Measurements from ENCODE around the gene HDLBP. TPM values are rescaled to one million over a fixed set of nuclear protein-coding genes. Genes with fewer than 3 reads are reported as not detected.

The HDLBP gene
- total and polyA plus RNA-seq, 10 of the 15 experiments (the other 5 are each of a cell fraction or from before 2014, with no cell fraction given) = 19.5 to 383 (median 249) TPM

DNA sequence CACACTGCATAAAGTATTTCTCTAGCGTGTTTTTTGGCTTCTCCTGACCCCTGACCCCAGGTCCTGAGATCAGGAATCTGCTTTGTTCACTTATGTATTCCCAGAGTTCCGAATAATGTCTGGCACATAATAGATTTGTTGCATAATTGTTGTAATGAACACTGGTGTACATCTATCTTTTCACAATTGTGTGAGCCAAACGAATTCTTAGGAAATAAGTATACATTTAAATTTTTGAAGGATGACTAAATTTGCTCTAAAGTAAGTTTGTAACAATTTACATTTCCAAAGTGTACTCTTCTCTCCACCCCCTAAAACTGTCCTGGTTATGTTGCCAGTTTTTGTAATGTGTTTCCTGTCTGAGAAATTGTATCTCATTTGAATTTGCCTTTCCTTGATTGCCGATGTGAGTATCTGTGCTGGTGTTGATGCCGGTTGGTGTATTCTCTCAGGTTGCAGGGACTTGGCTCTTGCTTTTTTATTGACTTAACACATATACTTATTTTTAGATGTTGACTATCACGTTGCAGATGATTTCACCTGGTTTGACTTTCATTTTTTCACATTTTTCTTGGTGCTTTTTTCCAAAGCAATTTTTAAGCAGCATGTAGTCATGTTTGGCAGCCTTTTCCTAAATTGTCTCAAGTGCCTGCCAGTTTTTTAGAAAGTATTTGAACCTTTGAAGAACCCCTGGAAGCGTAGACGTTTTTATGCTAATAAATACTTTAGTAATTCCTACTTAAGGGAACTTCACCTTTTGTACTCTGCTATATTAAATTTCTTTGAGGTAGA, 24.6 kb upstream of the HDLBP start:
- BruUV-seq (replicated peaks) = no TSS peak
- no peaks in the 10 kb centered on the region for H3K9me3 ChIP-seq (replicated peaks; ENCODE audit: control insufficient read depth, insufficient read depth, low read length)
- no peak overlapping the region for H3K4me3 ChIP-seq
- H2AFZ ChIP-seq (ENCODE audit: control insufficient read depth, low read depth, low read length) = no peak overlapping the region
- H4K20me1 ChIP-seq (ENCODE audit: control insufficient read depth, insufficient read depth) = peaks cover 2% of the 10 kb centered on the region; the same call in 1 of the 2 replicates
- ATAC-seq (no peak), FAIRE-seq (no peak), DNase-seq (ENCODE audit: low read depth, low spot score) (no peak)
- H3K4me2 ChIP-seq (ENCODE audit: control insufficient read depth, insufficient read depth) = no peak overlapping the region
- no peaks in the 10 kb centered on the region for H3K27me3 ChIP-seq (replicated peaks in 1 of 2; ENCODE audit: control insufficient read depth in 2 of 2, insufficient read depth in 2 of 2, low read length in 1 of 2)
- ChIA-PET SMC1A (ENCODE audit: uncharacterized antibody, unreplicated experiment) (interaction anchor here (1.0 to 1.2 kb wide), 3 partner anchors 9 to 52 kb away, joined by 3 to 6 read pairs (median 3); no protein-coding TSS in a partner anchor), POLR2A (no interaction called here), CTCF (interaction anchor here (0.7 to 1.6 kb wide), 3 partner anchors 11 to 52 kb away, joined by 3 to 4 read pairs (median 4); no protein-coding TSS in a partner anchor), RAD21 (ENCODE audit: unreplicated experiment) (no interaction called here)
- H3K36me3 ChIP-seq (ENCODE audit: control insufficient read depth in 2 of 2, insufficient read depth in 2 of 2, low read length in 1 of 2) = peaks cover 15 to 54% of the 10 kb centered on the region in 2 experiments
- TF ChIP-seq JUND (IDR thresholded peaks at IDR 0.05; ENCODE audit: low read depth, low read length) (no peak), STAT1 (conservative IDR thresholded peaks at IDR 0.05) (no peak), GATAD2B (conservative IDR thresholded peaks at IDR 0.05; ENCODE audit: low read depth) (no peak), EZH2 (IDR thresholded peaks at IDR 0.05; ENCODE audit: borderline replicate concordance, control insufficient read depth, low read depth, low read length) (no peak), EP300 (IDR thresholded peaks at IDR 0.05; ENCODE audit: borderline replicate concordance in 1 of 2, control insufficient read depth in 1 of 2, low read depth in 2 of 2, low read length in 2 of 2) (no peak), MXI1 (IDR thresholded peaks at IDR 0.05; ENCODE audit: low read depth, low read length) (no peak), RBBP5 (conservative IDR thresholded peaks at IDR 0.05) (no peak), ZNF217 (IDR thresholded peaks at IDR 0.05) (no peak), SMAD1 (IDR thresholded peaks at IDR 0.05; ENCODE audit: low read depth, partially characterized antibody) (no peak)
- TF ChIP-seq, protein P1, sequence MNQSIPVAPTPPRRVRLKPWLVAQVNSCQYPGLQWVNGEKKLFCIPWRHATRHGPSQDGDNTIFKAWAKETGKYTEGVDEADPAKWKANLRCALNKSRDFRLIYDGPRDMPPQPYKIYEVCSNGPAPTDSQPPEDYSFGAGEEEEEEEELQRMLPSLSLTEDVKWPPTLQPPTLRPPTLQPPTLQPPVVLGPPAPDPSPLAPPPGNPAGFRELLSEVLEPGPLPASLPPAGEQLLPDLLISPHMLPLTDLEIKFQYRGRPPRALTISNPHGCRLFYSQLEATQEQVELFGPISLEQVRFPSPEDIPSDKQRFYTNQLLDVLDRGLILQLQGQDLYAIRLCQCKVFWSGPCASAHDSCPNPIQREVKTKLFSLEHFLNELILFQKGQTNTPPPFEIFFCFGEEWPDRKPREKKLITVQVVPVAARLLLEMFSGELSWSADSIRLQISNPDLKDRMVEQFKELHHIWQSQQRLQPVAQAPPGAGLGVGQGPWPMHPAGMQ (IDR thresholded peaks at IDR 0.05; ENCODE audit: borderline replicate concordance) = no peak
- no peak overlapping the region for H3K9ac ChIP-seq (ENCODE audit: control insufficient read depth, insufficient read depth, low read length)
- no peak overlapping the region for H3K27ac ChIP-seq (ENCODE audit: control insufficient read depth, insufficient read depth)
- intact Hi-C loops (cut with micrococcal nuclease; ENCODE audit: unreplicated experiment) (no loop called here), in situ Hi-C loops (cut with MboI) (no loop called here)
- 72% methylated on average over 8 of the region's 8 CpGs for WGBS (ENCODE audit: insufficient coverage, insufficient replicate concordance, low lambda C conversion rate, missing lambda C conversion rate)
- H3K79me2 ChIP-seq (ENCODE audit: control insufficient read depth, insufficient read depth, low read length) = peaks cover 2% of the 10 kb centered on the region
- H3K4me1 ChIP-seq (ENCODE audit: control insufficient read depth, insufficient read depth, low read length) = peaks cover 14% of the 10 kb centered on the region

All from GM12878 (cell line).